PC-9 (cell line): ENCODE results near the gene TANC2. TPM values are rescaled to one million over a fixed set of nuclear protein-coding genes. Genes with fewer than 3 reads are reported as not detected.

Experiments
- BruUV-seq: library from RNA; stranded (reverse); fragments of 400-500 nt; replicated peaks from 2 replicates; lab custom pipeline; 2021; lab: Mats Ljungman, UMichigan
- CTCF ChIA-PET: fragments of 300-600 bp; sonication (Branson Sonifier 250); formaldehyde crosslinking; loops from one replicate; lab custom pipeline; 2022; ENCODE audit warnings: antibody characterized with exemption; lab: Charles Lee
- POLR2A ChIA-PET: fragments of 300-600 bp; sonication (Branson Sonifier 250); formaldehyde crosslinking; loops from one replicate; lab custom pipeline; 2022; ENCODE audit warnings: antibody characterized with exemption; ENCODE audit not compliant: unreplicated experiment; lab: Charles Lee
- DNase-seq, 2 experiments: peaks; one replicate each; pipeline versions ENCODE4 v3.0.0 to v3.0.0-alpha.2; 2015 to 2022; ENCODE audit warnings: mixed read lengths in 1 of 2
- H2AFZ ChIP-seq: fragments of 200-600 bp; sonication (generic); 2 replicates; pipeline ENCODE4 v1.8.1; 2017; ENCODE audit warnings: antibody characterized with exemption
- H3F3A ChIP-seq: fragments of 200-600 bp; sonication (generic); 2 replicates; pipeline ENCODE4 v1.8.1; 2017; ENCODE audit warnings: antibody characterized with exemption, mild to moderate bottlenecking, low read depth; ENCODE audit not compliant: insufficient read depth
- H3K27ac ChIP-seq: fragments of 200-600 bp; sonication (generic); 2 replicates; pipeline ENCODE4 v1.6.1; 2016; ENCODE audit warnings: mixed run types
- H3K27me3 ChIP-seq: fragments of 200-600 bp; sonication (generic); 2 replicates; pipeline ENCODE4 v1.6.1; 2016; ENCODE audit warnings: low read depth, mixed run types; ENCODE audit not compliant: insufficient read depth
- H3K36me3 ChIP-seq: fragments of 200-600 bp; sonication (generic); 2 replicates; pipeline ENCODE4 v1.6.1; 2016; ENCODE audit warnings: low read depth, mixed run types
- H3K4me1 ChIP-seq: fragments of 200-600 bp; sonication (generic); replicated peaks from 2 replicates; pipeline ENCODE4 v1.6.1; 2016; ENCODE audit warnings: mixed run types; ENCODE audit not compliant: insufficient read depth
- H3K4me2 ChIP-seq: fragments of 200-600 bp; sonication (generic); 2 replicates; pipeline ENCODE4 v1.6.1; 2017; ENCODE audit warnings: mixed run types
- H3K4me3 ChIP-seq: fragments of 200-600 bp; sonication (generic); 2 replicates; pipeline ENCODE4 v1.6.1; 2016; ENCODE audit warnings: mixed run types
- H3K79me2 ChIP-seq: fragments of 200-600 bp; sonication (generic); 2 replicates; pipeline ENCODE4 v1.6.1; 2017; ENCODE audit warnings: low read depth, mixed run types
- H3K9me2 ChIP-seq: fragments of 200-600 bp; sonication (generic); 2 replicates; pipeline ENCODE4 v1.8.1; 2017; ENCODE audit warnings: mild to moderate bottlenecking; ENCODE audit not compliant: insufficient read depth
- H3K9me3 ChIP-seq: fragments of 200-600 bp; sonication (generic); 2 replicates; pipeline ENCODE4 v1.8.1; 2016; ENCODE audit warnings: low read depth; ENCODE audit not compliant: insufficient read depth
- H4K20me1 ChIP-seq: fragments of 200-600 bp; sonication (generic); 2 replicates; pipeline ENCODE4 v1.8.1; 2017; ENCODE audit not compliant: insufficient read depth
- EZH2 ChIP-seq: fragments of 200-600 bp; sonication (generic); IDR thresholded peaks from 2 replicates; pipeline ENCODE4 v1.8.0; 2017; ENCODE audit warnings: antibody characterized with exemption, low read depth
- intact Hi-C: fragments of 100-400 bp; cut with micrococcal nuclease; formaldehyde crosslinking; loops from one replicate; pipeline ENCODE4 v1.10.0; 2022; ENCODE audit not compliant: unreplicated experiment
- total RNA-seq: library from RNA; stranded (reverse); gene quantifications from 2 replicates; pipeline ENCODE4 v1.2.3, GENCODE V29; 2021
- TF ChIP-seq, protein P1 (sequence below): fragments of 200-600 bp; sonication (generic); conservative IDR thresholded peaks from 2 replicates; pipeline ENCODE4 v1.6.1; 2017; ENCODE audit warnings: mixed run types, antibody characterized with exemption, mild to moderate bottlenecking, moderate library complexity

TANC2 gene
- total RNA-seq, 1 experiment from 2014 or later, result 122 TPM

DNA sequence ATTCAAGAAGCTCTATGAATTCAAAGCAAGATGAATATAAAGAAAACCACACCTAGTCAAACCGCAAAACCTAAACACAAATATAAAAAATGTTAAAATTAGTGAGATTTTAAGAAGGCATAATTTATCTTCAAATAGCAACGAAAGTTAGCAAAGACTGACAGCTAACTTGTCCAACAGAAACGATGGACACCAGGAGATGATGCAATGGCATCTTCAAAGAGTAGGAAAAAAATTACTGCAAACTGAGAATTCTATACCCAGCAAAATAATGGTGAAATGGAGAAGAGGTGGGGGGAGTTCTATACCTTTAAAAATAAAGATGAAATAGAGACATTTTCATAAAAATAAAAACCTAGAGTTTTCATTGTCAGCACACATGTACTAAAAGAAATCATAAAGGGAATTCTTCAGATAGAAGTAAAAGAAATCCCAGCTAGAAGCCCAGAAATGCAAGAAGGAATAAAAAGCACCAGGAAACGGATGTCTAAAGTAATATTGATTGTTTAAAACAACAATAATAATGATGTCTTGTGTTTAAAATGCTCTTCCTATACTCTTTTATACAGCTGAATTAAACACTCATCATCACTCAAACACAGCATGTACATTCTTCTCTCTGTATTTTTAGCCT, 24.6 kb upstream of the TANC2 start:
- no TSS peak for BruUV-seq
- Histone ChIP-seq H3K9me3 (peaks cover 15% of the 10 kb centered on the region; the same call in 1 of the 2 replicates), H2AFZ (no peak overlapping the region), H4K20me1 (no peaks in the 10 kb centered on the region), H3K36me3 (no peaks in the 10 kb centered on the region), H3K9me2 (no peaks in the 10 kb centered on the region), H3F3A (no peaks in the 10 kb centered on the region), H3K4me2 (no peak overlapping the region), H3K4me3 (no peak overlapping the region), H3K27me3 (no peaks in the 10 kb centered on the region), H3K4me1 (no peaks in the 10 kb centered on the region), H3K27ac (no peak overlapping the region), H3K79me2 (no peaks in the 10 kb centered on the region)
- intact Hi-C loops, result no loop called here
- CTCF ChIA-PET, result interaction anchor here (0.6 kb wide), 1 partner anchor 118 kb away, joined by 4 read pairs; no protein-coding TSS in a partner anchor
- DNase-seq, result no peak
- TF ChIP-seq, protein P1, sequence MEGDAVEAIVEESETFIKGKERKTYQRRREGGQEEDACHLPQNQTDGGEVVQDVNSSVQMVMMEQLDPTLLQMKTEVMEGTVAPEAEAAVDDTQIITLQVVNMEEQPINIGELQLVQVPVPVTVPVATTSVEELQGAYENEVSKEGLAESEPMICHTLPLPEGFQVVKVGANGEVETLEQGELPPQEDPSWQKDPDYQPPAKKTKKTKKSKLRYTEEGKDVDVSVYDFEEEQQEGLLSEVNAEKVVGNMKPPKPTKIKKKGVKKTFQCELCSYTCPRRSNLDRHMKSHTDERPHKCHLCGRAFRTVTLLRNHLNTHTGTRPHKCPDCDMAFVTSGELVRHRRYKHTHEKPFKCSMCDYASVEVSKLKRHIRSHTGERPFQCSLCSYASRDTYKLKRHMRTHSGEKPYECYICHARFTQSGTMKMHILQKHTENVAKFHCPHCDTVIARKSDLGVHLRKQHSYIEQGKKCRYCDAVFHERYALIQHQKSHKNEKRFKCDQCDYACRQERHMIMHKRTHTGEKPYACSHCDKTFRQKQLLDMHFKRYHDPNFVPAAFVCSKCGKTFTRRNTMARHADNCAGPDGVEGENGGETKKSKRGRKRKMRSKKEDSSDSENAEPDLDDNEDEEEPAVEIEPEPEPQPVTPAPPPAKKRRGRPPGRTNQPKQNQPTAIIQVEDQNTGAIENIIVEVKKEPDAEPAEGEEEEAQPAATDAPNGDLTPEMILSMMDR, result no peak
- no peak for TF ChIP-seq EZH2
- POLR2A ChIA-PET, result no interaction called here

DNA sequence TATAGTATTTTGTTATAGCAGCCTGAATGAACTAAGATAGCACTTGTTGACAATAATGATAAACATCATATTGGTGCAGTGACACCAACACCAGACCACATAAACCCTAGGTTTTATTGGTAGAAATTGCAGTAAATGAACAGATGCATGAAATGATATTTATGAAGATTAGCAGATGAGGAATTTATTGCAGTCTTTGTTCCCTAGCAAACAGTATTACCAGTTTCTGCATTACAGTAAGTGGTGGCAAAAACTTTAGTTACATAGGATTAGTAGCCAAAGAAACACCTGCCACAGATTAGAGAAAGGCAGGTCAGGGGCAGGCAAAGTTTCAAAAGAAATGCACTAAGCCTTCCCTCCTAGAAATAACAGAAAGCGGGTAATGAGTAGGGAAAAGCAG, 17.7 kb upstream of the TANC2 start:
- H4K20me1 ChIP-seq, result no peaks in the 10 kb centered on the region
- BruUV-seq, result no TSS peak
- no peaks in the 10 kb centered on the region for H3K36me3 ChIP-seq
- no peaks in the 10 kb centered on the region for H3K79me2 ChIP-seq
- CTCF ChIA-PET, result no interaction called here
- no peak overlapping the region for H3K4me2 ChIP-seq
- POLR2A ChIA-PET, result no interaction called here
- H3K4me3 ChIP-seq, result no peak overlapping the region
- no peak for TF ChIP-seq EZH2
- TF ChIP-seq, protein P1, result no peak
- no peaks in the 10 kb centered on the region for H3K9me3 ChIP-seq
- H3K27ac ChIP-seq, result no peak overlapping the region
- H3K9me2 ChIP-seq, result no peaks in the 10 kb centered on the region
- no peaks in the 10 kb centered on the region for H3K27me3 ChIP-seq
- DNase-seq, result no peak
- peaks cover 16% of the 10 kb centered on the region for H3K4me1 ChIP-seq
- H3F3A ChIP-seq, result peaks cover 11% of the 10 kb centered on the region
- intact Hi-C loops, result no loop called here
- no peak overlapping the region for H2AFZ ChIP-seq

DNA sequence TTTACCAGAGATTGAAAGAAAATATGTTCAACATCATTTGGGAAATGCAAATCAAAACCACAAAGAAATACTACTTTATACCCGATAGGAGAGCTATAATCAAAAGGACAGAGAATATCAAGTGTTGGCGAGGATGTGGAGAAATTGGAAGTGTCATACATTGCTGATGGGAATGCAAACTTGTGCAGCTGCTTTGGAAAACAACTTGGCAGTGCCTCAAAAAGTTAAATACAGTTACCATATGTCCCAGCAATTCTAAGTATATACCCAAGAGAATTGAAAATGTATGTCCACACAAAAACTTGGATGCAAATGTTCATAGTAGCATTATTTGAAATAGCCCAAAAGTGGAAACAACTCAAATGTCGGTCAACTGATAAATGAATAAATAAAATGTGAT, 17.0 kb upstream of the TANC2 start:
- ChIA-PET POLR2A (no interaction called here), CTCF (no interaction called here)
- no peak overlapping the region for H3K27ac ChIP-seq
- no peaks in the 10 kb centered on the region for H3K36me3 ChIP-seq
- H3F3A ChIP-seq, result peaks cover 11% of the 10 kb centered on the region
- no peaks in the 10 kb centered on the region for H3K9me2 ChIP-seq
- no peak for TF ChIP-seq EZH2
- TF ChIP-seq, protein P1, result no peak
- no peak overlapping the region for H2AFZ ChIP-seq
- H3K27me3 ChIP-seq, result no peaks in the 10 kb centered on the region
- no peaks in the 10 kb centered on the region for H4K20me1 ChIP-seq
- no TSS peak for BruUV-seq
- no peaks in the 10 kb centered on the region for H3K79me2 ChIP-seq
- intact Hi-C loops, result no loop called here
- no peaks in the 10 kb centered on the region for H3K9me3 ChIP-seq
- H3K4me1 ChIP-seq, result peaks cover 16% of the 10 kb centered on the region
- no peak overlapping the region for H3K4me3 ChIP-seq
- no peak overlapping the region for H3K4me2 ChIP-seq
- DNase-seq, result no peak
